H1 (cell line): ENCODE results near the gene TFCP2L1. TPM values are rescaled to one million over a fixed set of nuclear protein-coding genes. Genes with fewer than 3 reads are reported as not detected.

Experiments used
- ATF3 ChIP-seq: IDR thresholded peaks from 2 replicates; pipeline ENCODE4 v1.6.1; 2011; ENCODE audit warnings: low read depth, mild to moderate bottlenecking, low read length; ENCODE audit not compliant: insufficient read depth
- RBBP5 ChIP-seq: IDR thresholded peaks from 2 replicates; pipeline ENCODE4 v1.7.1; 2012; ENCODE audit warnings: low read depth, mild to moderate bottlenecking, inconsistent platforms, low read length, moderate library complexity, borderline replicate concordance
- RNF2 ChIP-seq: fragments of 200-900, 300-1000 bp; sonication (generic); IDR thresholded peaks from 2 replicates; pipeline ENCODE4 v1.7.1; 2016; ENCODE audit warnings: borderline replicate concordance, low read depth, mild to moderate bottlenecking, antibody characterized with exemption, low read length; ENCODE audit not compliant: poor library complexity, severe bottlenecking; ENCODE audit errors: missing control alignments
- polyA plus RNA-seq, 7 experiments: library from polyadenylated mRNA; depleted of rRNA in 3 of 7; stranded (reverse) in 5 of 7; unstranded in 2 of 7; fragments of >200 nt in 5 of 7; fragments of 200-250 nt in 2 of 7; gene quantifications; 1 replicate in 5 of 7; 2 replicates in 1 of 7; 4 replicates in 1 of 7; pipeline versions ENCODE4 v1.2.1 to v1.2.3, GENCODE V29; 2011 to 2013; ENCODE audit warnings: missing spikeins in 2 of 7, mixed read lengths in 2 of 7
- total RNA-seq: library from RNA; stranded (reverse); fragmentation: NEBNext Ultra II Directional; extraction: Animal tissue kit (Norgen Biotek cat#: 25700); gene quantifications from 2 replicates; pipeline ENCODE4 v1.2.1, GENCODE V29; 2021

Gene TFCP2L1
- total and polyA plus RNA-seq, 2 of the 8 experiments (the other 6 are each of a cell fraction or from before 2014, with no cell fraction given) = 1.5 to 3.8 TPM

- TF ChIP-seq RBBP5 (no peak), ATF3 (no peak), RNF2 (no peak)
These were observed 90.4 kb downstream of the TFCP2L1 start (continued) for GRCh38 chr2:121194626-121195025.
